ENCODE data around the gene CRMP1.

- TF ChIP-seq POLR2A (IDR thresholded peaks at IDR 0.05; ENCODE audit: low read length) (no peak), GATA1 (IDR thresholded peaks at IDR 0.05; ENCODE audit: low read depth, low read length) (no peak)
Measured at GRCh38 chr4:5878359-5878758, 14.5 kb downstream of the CRMP1 start.

All from erythroblast (primary cell).